H1 (cell line): Measurements from ENCODE around the gene SWT1. TPM values are rescaled to one million over a fixed set of nuclear protein-coding genes. Genes with fewer than 3 reads are reported as not detected.

Experiments used
- CTCF ChIP-seq, 3 experiments: IDR thresholded peaks; 1 replicate in 2 of 3; 2 replicates in 1 of 3; pipeline versions ENCODE4 v1.5.1 to v1.6.1; 2011; ENCODE audit warnings: low read length in 3 of 3, mild to moderate bottlenecking in 3 of 3, inconsistent platforms in 2 of 3, low read depth in 1 of 3, moderate library complexity in 1 of 3; ENCODE audit not compliant: insufficient read depth in 1 of 3; ENCODE audit errors: control extremely low read depth in 1 of 3
- EP300 ChIP-seq, 2 experiments: IDR thresholded peaks; 1 replicate in 1 of 2; 2 replicates in 1 of 2; pipeline ENCODE4 v1.6.1; 2011 to 2012; ENCODE audit warnings: low read depth in 2 of 2, low read length in 2 of 2, mild to moderate bottlenecking in 2 of 2, borderline replicate concordance in 1 of 2, inconsistent platforms in 1 of 2, moderate library complexity in 1 of 2
- JUN ChIP-seq: IDR thresholded peaks from 2 replicates; pipeline ENCODE4 v1.6.1; 2011; ENCODE audit warnings: low read depth, mild to moderate bottlenecking, improper control_type of control experiment, low read length
- POLR2AphosphoS5 ChIP-seq: IDR thresholded peaks from 2 replicates; pipeline ENCODE4 v1.6.1; 2011; ENCODE audit warnings: low read depth, low read length
- RNF2 ChIP-seq: fragments of 200-900, 300-1000 bp; sonication (generic); IDR thresholded peaks from 2 replicates; pipeline ENCODE4 v1.7.1; 2016; ENCODE audit warnings: borderline replicate concordance, low read depth, mild to moderate bottlenecking, antibody characterized with exemption, low read length; ENCODE audit not compliant: poor library complexity, severe bottlenecking; ENCODE audit errors: missing control alignments
- TAF7 ChIP-seq: optimal IDR thresholded peaks from 2 replicates; pipeline ENCODE3; 2011; ENCODE audit warnings: low read depth, mild to moderate bottlenecking, inconsistent platforms, low read length, moderate library complexity, borderline replicate concordance
- polyA plus RNA-seq, 7 experiments: library from polyadenylated mRNA; depleted of rRNA in 3 of 7; stranded (reverse) in 5 of 7; unstranded in 2 of 7; fragments of >200 nt in 5 of 7; fragments of 200-250 nt in 2 of 7; gene quantifications; 1 replicate in 5 of 7; 2 replicates in 1 of 7; 4 replicates in 1 of 7; pipeline versions ENCODE4 v1.2.1 to v1.2.3, GENCODE V29; 2011 to 2013; ENCODE audit warnings: missing spikeins in 2 of 7, mixed read lengths in 2 of 7
- total RNA-seq: library from RNA; stranded (reverse); fragmentation: NEBNext Ultra II Directional; extraction: Animal tissue kit (Norgen Biotek cat#: 25700); gene quantifications from 2 replicates; pipeline ENCODE4 v1.2.1, GENCODE V29; 2021

Gene SWT1
- total and polyA plus RNA-seq, 2 of the 8 experiments (the other 6 are each of a cell fraction or from before 2014, with no cell fraction given) = 1.4 to 6.2 TPM

- TF ChIP-seq CTCF (IDR thresholded peaks at IDR 0.05; ENCODE audit: control extremely low read depth in 1 of 3, insufficient read depth in 1 of 3, low read depth in 1 of 3, low read length in 3 of 3) (peak; percentile 47 to 68 (median 64)), RNF2 (no peak), POLR2AphosphoS5 (peak; percentile 84), JUN (no peak), TAF7 (peak; percentile 60), EP300 (IDR thresholded peaks at IDR 0.05; ENCODE audit: borderline replicate concordance in 1 of 2, low read depth in 2 of 2, low read length in 2 of 2) (peak in 1 of 2 experiments; percentile 56; a peak in 1 of 3 replicates)
Observed at GRCh38 chr1:185317034-185317885, 160.3 kb downstream of the SWT1 start, which contains the start of gene IVNS1ABP (continued).
